Naive thymus-derived CD8-positive, alpha-beta T cell (primary cell): ENCODE measurements around the gene RFXANK. TPM values are rescaled to one million over a fixed set of nuclear protein-coding genes. Genes with fewer than 3 reads are reported as not detected.
A peak's percentile ranks its signal among the peaks of the same experiment; 100 is the strongest.

ENCODE experiments used
- ATAC-seq, 2 donors: fragments of 150-1000 bp; cut with Tn5 transposase in 1 of 2; sonication (Bioruptor Pico), chemical (Tn5 transposase) in 1 of 2; 1 replicate in 1 of 2; 2 replicates in 1 of 2; pipeline ENCODE4 v1.10.0; 2021; ENCODE audit warnings: mild to moderate bottlenecking in 2 of 2, moderate library complexity in 2 of 2
- POLR2A ChIA-PET: fragments of 350-600 bp; sonication (Branson Sonifier 250); formaldehyde crosslinking; loops from one replicate; lab custom pipeline; 2021; ENCODE audit warnings: antibody characterized with exemption; lab: Charles Lee
- DNase-seq, 10 donors: peaks; one replicate each; pipeline versions ENCODE4 v3.0.0 to v3.0.0-alpha.2; 2020 to 2022
- H3K27ac Mint-ChIP-seq, 10 donors: one replicate each; pipeline ENCODE4 v1.8.0; 2020 to 2022; ENCODE audit warnings: mild to moderate bottlenecking in 10 of 10, mixed read lengths in 10 of 10, moderate library complexity in 4 of 10, inconsistent platforms in 1 of 10
- H3K27me3 Mint-ChIP-seq, 5 donors: one replicate each; pipeline ENCODE4 v1.8.0; 2021 to 2022; ENCODE audit warnings: mixed read lengths in 5 of 5
- H3K36me3 Mint-ChIP-seq, 3 donors: one replicate each; pipeline ENCODE4 v1.8.0; 2020 to 2022; ENCODE audit warnings: mixed read lengths in 3 of 3, mild to moderate bottlenecking in 2 of 3, inconsistent platforms in 1 of 3
- H3K4me1 Mint-ChIP-seq, 4 donors: one replicate each; pipeline ENCODE4 v1.8.0; 2021 to 2022; ENCODE audit warnings: mixed read lengths in 4 of 4
- H3K4me3 Mint-ChIP-seq, 10 donors: one replicate each; pipeline ENCODE4 v1.8.0; 2020 to 2022; ENCODE audit warnings: mild to moderate bottlenecking in 10 of 10, mixed read lengths in 10 of 10, moderate library complexity in 6 of 10, inconsistent platforms in 1 of 10
- H3K9me3 Mint-ChIP-seq, 9 donors: one replicate each; pipeline ENCODE4 v1.8.0; 2020 to 2022; ENCODE audit warnings: mixed read lengths in 9 of 9, mild to moderate bottlenecking in 3 of 9, inconsistent platforms in 1 of 9, moderate library complexity in 1 of 9
- polyA plus RNA-seq, 3 donors: library from polyadenylated mRNA; unstranded; fragments of 300-500 nt; fragmentation: Illumina TruSeq; gene quantifications; one replicate each; pipeline ENCODE4 v1.2.3, GENCODE V29; 2021
- total RNA-seq, 8 experiments: library from RNA in 2 of 8; stranded (reverse) in 2 of 8; gene quantifications; one replicate each; pipeline ENCODE4 v1.2.3 and lab custom pipeline; 2021 to 2026

Gene RFXANK
- total and polyA plus RNA-seq, 5 experiments from 2014 or later = 72.9 to 101 (median 81.5) TPM

DNA sequence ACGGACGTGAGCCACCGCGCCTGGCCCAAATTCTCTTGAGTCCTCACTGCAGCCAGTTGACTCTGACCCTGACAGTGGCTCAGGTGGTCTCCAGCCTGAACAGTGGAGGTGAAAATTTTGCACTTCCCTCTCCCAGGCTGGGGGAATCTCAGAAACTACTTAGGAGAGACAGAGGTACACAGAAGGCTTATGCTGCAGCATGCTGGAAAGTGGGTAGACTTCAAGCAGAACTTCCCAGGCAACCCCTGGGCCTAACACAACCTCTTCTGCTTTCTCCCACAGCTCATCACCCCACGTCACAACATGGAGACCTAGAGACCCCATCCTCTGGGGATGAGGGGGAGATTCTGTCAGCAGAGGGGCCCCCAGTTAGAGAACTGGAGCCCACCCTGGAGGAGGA is 34.1 kb downstream of the RFXANK start:
- Mint-ChIP-seq H3K27ac (no peak overlapping the region), H3K9me3 (no peaks in the 10 kb centered on the region), H3K4me3 (no peak overlapping the region), H3K27me3 (peaks cover 2 to 27% (median 12%) of the 10 kb centered on the region in 5 donors), H3K36me3 (no peaks in the 10 kb centered on the region), H3K4me1 (peaks cover 3 to 11% (median 4%) of the 10 kb centered on the region in 4 donors)
- ATAC-seq = no peak
- no peak for DNase-seq
- POLR2A ChIA-PET = no interaction called here

DNA sequence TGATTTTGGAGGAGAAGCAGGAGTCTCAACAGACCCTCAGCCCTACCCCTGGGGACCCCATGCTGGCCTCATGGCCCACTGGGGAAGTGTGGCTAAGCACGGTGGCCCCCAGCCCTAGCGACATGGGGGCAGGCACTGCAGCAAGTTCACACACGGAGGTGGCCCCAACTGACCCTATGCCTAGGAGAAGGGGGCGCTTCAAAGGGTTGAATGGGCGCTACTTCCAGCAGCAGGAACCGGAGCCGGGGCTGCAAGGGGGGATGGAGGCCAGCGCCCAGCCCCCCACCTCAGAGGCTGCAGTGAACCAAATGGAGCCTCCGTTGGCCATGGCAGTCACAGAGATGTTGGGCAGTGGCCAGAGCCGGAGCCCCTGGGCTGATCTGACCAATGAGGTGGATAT is 34.6 kb downstream of the RFXANK start:
- Mint-ChIP-seq H3K4me1 (peaks cover 3 to 11% (median 4%) of the 10 kb centered on the region in 4 donors), H3K4me3 (no peak overlapping the region), H3K27me3 (peaks cover 2 to 27% (median 15%) of the 10 kb centered on the region in 5 donors), H3K36me3 (no peaks in the 10 kb centered on the region), H3K27ac (no peak overlapping the region), H3K9me3 (no peaks in the 10 kb centered on the region)
- DNase-seq (no peak), ATAC-seq (no peak)
- POLR2A ChIA-PET = no interaction called here

DNA sequence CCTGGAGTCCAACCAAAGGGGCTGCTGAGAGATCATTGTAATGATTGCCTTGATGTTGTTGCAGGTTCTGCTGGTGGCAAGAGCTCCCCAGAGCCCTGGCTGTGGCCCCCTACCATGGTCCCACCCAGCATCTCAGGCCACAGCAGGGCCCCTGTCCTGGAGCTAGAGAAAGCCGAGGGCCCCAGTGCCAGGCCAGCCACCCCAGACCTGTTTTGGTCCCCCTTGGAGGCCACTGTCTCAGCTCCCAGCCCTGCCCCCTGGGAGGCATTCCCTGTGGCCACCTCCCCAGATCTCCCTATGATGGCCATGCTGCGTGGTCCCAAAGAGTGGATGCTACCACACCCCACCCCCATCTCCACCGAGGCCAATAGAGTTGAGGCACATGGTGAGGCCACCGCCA is 35.2 kb downstream of the RFXANK start:
- POLR2A ChIA-PET = no interaction called here
- H3K36me3 Mint-ChIP-seq = no peaks in the 10 kb centered on the region
- DNase-seq = no peak
- no peak for ATAC-seq
- peaks cover 2 to 28% (median 18%) of the 10 kb centered on the region in 5 donors for H3K27me3 Mint-ChIP-seq
- H3K9me3 Mint-ChIP-seq = peaks cover 0 to 4% (median 0%) of the 10 kb centered on the region in 9 donors
- H3K4me1 Mint-ChIP-seq = peaks cover 3 to 11% (median 4%) of the 10 kb centered on the region in 4 donors
- H3K4me3 Mint-ChIP-seq = no peak overlapping the region
- no peak overlapping the region for H3K27ac Mint-ChIP-seq

DNA sequence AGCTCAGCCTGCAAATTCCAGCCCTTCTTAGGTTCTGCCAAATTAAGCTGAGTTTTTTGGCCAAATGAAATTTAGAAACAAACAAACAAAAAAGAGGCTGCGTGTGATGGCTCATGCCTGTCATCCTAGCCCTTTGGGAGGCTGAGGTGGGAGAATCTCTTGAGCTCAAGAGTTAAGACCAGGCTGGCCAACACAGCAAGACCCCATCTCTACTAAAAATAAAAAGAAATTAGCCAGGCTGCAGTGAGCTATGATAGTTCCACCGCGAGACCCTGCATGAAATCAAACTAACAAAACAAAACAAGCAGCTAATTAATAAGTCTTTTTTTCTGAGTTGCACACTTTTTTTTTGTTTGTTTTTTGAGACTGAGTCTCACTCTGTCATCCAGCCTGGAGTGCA is 37.6 kb downstream of the RFXANK start:
- Mint-ChIP-seq H3K27ac (peak overlapping the region in 1 of 10 donors; percentile 53), H3K4me3 (no peak overlapping the region), H3K27me3 (peaks cover 2 to 25% (median 18%) of the 10 kb centered on the region in 5 donors), H3K36me3 (peaks cover 0 to 7% (median 6%) of the 10 kb centered on the region in 3 donors), H3K4me1 (peaks cover 0 to 7% (median 4%) of the 10 kb centered on the region in 4 donors), H3K9me3 (peaks cover 0 to 21% (median 0%) of the 10 kb centered on the region in 9 donors)
- no peak for ATAC-seq
- POLR2A ChIA-PET = no interaction called here
- DNase-seq = no peak

DNA sequence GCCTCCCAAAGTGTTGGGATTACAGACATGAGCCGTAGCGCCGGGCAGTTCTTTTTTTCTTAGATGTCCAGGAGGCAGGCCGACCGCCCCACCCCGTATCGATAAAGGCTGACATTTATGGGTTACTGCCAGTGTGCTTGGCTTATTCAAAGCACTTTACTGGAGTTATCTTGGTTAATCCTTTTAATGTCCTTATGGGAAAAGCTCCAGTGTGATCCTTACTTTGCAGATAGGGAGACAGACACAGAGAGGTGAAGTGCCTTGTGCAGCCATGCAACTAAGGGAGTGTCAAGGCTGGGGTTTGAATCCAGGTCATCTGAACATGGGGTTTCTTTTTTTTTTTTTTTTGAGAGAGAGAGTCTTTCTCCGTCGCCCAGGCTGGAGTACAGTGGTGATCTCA is 38.9 kb downstream of the RFXANK start:
- H3K27me3 Mint-ChIP-seq = peaks cover 3 to 25% (median 16%) of the 10 kb centered on the region in 5 donors
- no peak overlapping the region for H3K4me3 Mint-ChIP-seq
- H3K36me3 Mint-ChIP-seq = peaks cover 0 to 9% (median 6%) of the 10 kb centered on the region in 3 donors
- no peak for DNase-seq
- no peak for ATAC-seq
- H3K9me3 Mint-ChIP-seq = peaks cover 0 to 30% (median 3%) of the 10 kb centered on the region in 9 donors
- H3K27ac Mint-ChIP-seq = no peak overlapping the region
- no peaks in the 10 kb centered on the region for H3K4me1 Mint-ChIP-seq
- POLR2A ChIA-PET = no interaction called here

DNA sequence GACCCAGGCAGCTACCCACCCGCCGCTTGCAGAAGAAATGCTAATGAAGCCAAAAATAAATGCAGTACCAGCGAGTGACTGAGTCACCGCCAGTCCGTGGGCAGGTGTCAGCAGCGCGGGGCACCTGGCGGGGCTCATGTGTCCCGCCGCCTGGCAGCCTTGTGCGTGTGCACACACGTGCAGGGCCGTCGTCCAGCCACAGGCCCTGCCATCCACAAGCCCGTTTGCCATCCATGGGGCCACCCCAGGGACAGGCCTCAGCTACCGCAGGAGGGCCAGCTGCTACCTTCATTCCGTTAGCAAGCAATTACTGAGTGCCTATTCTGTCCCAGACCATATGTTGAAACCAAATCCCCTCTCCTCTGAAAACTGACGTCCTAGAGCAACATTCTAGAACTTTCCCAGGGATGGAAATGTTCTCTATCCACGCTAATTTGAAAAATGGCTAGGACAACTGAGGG is 40.2 kb downstream of the RFXANK start:
- peaks cover 0 to 13% (median 6%) of the 10 kb centered on the region in 3 donors for H3K36me3 Mint-ChIP-seq
- ATAC-seq = no peak
- peaks cover 6 to 22% (median 18%) of the 10 kb centered on the region in 5 donors for H3K27me3 Mint-ChIP-seq
- H3K9me3 Mint-ChIP-seq = peaks cover 0 to 35% (median 7%) of the 10 kb centered on the region in 9 donors
- H3K4me3 Mint-ChIP-seq = no peak overlapping the region
- DNase-seq = no peak
- H3K27ac Mint-ChIP-seq = no peak overlapping the region
- POLR2A ChIA-PET = no interaction called here
- no peaks in the 10 kb centered on the region for H3K4me1 Mint-ChIP-seq

DNA sequence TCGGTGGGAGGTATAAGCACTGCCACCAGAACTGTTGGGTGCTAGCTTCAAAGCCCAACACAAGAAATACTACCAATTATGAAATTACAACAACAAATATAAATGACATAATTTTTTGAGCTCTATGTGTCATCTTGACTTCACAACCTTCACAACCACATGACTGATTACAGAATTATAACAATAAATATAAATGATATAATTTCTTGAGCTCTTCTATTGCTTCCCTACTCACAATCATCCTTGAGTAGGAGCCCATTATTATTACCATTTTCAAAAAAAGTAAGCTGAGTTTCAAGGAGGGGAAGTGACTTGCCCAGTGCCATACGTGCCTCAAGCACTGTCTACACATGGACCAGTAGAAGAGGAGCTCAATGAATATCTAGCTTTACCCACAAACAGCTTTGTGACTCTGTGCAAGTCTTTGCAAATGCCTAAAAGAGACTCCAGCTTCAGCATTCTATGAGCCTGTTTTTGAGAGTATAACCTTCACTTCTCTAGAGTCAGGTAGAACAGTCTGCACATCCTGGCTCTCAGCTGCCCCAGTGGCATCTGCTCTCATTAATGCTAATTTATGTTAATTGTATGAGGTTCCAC is 42.3 kb downstream of the RFXANK start:
- H3K9me3 Mint-ChIP-seq = peaks cover 0 to 36% (median 7%) of the 10 kb centered on the region in 9 donors
- no peaks in the 10 kb centered on the region for H3K4me1 Mint-ChIP-seq
- peaks cover 0 to 17% (median 6%) of the 10 kb centered on the region in 3 donors for H3K36me3 Mint-ChIP-seq
- ATAC-seq = no peak
- H3K4me3 Mint-ChIP-seq = no peak overlapping the region
- DNase-seq = no peak
- H3K27me3 Mint-ChIP-seq = peaks cover 6 to 25% (median 18%) of the 10 kb centered on the region in 5 donors
- no peak overlapping the region for H3K27ac Mint-ChIP-seq
- POLR2A ChIA-PET = no interaction called here

DNA sequence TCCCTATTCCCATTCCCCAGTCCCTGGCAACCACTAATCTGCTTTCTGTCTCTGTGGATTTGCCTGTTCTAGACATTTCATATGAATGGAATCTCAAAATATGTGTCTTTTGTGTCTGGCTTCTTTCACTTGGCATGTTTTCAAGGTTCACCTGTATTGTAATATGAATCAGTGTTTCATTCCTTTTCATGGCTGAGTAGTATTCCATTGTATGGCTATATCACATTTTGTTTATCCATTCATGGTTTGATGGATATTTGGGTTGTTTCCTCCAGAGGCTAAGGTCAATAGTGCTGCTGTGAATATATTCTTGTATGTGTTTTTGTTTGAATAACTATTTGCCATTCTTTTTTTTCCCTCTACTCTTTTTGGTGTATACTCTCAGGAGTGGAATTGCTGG is 44.1 kb downstream of the RFXANK start:
- H3K36me3 Mint-ChIP-seq = peaks cover 0 to 17% (median 6%) of the 10 kb centered on the region in 3 donors
- peaks cover 9 to 36% (median 25%) of the 10 kb centered on the region in 5 donors for H3K27me3 Mint-ChIP-seq
- H3K4me3 Mint-ChIP-seq = no peak overlapping the region
- H3K4me1 Mint-ChIP-seq = no peaks in the 10 kb centered on the region
- peaks cover 0 to 36% (median 7%) of the 10 kb centered on the region in 9 donors for H3K9me3 Mint-ChIP-seq
- ATAC-seq (no peak), DNase-seq (no peak)
- no peak overlapping the region for H3K27ac Mint-ChIP-seq
- POLR2A ChIA-PET = no interaction called here

DNA sequence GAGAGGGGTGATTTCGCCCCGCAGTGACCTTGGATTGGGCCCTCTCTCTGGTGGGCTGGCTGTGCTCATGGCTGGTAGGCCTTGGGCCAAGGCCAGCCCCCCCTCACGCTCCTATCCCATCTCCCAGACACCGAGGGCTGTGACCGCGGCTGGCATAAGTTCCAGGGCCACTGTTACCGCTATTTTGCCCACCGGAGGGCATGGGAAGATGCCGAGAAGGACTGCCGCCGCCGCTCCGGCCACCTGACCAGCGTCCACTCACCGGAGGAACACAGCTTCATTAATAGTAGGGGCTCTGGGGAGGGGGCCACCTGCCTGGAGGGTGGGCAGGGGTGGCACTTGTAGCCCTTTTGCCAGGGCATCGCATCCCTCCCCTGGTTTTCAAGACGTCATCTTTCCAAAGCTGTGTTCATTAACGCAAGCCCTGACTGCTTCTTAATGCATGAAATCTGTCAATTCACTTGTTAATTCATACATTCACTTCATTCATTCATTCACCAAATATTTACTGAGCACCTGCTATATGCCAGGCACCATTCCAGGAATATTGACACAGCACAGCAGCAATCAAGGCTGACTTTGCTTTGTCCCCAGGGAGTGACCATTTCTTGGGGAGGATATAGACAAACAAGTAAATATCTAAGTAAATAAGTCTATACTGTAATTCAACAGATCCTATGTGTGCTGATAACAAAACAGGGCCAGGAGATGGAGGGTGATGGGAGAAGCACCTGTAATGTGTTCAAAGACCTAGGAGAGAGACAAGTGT is 46.3 kb downstream of the RFXANK start:
- DNase-seq (no peak), ATAC-seq (no peak)
- POLR2A ChIA-PET = no interaction called here
- H3K27ac Mint-ChIP-seq = no peak overlapping the region
- H3K4me1 Mint-ChIP-seq = no peaks in the 10 kb centered on the region
- peaks cover 9 to 34% (median 22%) of the 10 kb centered on the region in 5 donors for H3K27me3 Mint-ChIP-seq
- peaks cover 0 to 16% (median 6%) of the 10 kb centered on the region in 3 donors for H3K36me3 Mint-ChIP-seq
- H3K4me3 Mint-ChIP-seq = no peak overlapping the region
- peaks cover 0 to 30% (median 7%) of the 10 kb centered on the region in 9 donors for H3K9me3 Mint-ChIP-seq

DNA sequence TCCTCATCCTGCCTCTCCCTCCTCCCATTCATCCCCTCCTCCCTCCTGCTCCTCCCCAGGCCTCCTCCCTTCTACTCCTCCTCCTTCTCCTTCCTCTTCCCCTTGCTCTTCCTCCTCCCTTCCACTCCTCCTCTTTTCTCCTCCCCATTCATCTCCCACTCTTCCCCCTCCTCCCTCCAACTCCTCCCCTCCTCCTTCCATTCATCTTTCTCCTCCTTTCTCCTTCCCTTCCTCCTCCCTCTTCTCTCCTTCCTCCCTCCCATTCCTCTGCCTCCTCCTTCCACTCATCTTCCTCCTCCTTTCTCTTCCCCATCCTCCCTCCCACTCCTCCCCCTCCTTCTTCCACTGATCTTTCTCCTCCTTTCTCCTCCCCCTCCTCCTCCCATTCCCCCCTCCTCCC is 47.6 kb downstream of the RFXANK start:
- H3K4me1 Mint-ChIP-seq = no peaks in the 10 kb centered on the region
- peaks cover 9 to 36% (median 22%) of the 10 kb centered on the region in 5 donors for H3K27me3 Mint-ChIP-seq
- H3K9me3 Mint-ChIP-seq = peaks cover 0 to 16% (median 7%) of the 10 kb centered on the region in 9 donors
- no peak overlapping the region for H3K4me3 Mint-ChIP-seq
- ATAC-seq (no peak), DNase-seq (no peak)
- peaks cover 0 to 10% (median 0%) of the 10 kb centered on the region in 3 donors for H3K36me3 Mint-ChIP-seq
- POLR2A ChIA-PET = no interaction called here
- no peak overlapping the region for H3K27ac Mint-ChIP-seq

DNA sequence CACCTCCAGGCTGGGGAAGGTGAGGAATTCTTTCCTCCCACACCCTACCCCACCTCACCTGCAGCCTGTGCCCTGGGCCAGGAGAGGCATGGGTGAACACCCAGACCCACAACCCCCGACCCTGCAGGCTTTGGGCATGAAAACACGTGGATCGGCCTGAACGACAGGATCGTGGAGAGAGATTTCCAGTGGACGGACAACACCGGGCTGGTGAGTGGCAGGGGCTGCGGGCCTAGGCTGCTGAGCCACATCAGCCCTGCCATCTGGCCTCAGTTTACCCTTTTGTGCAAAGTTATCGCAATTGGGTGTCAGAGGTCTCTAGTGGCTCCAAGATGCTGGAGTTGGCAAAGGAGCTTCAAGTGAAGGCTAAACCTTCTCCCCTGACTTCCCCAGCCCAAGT is 48.4 kb downstream of the RFXANK start:
- ATAC-seq (no peak), DNase-seq (no peak)
- H3K4me3 Mint-ChIP-seq = no peak overlapping the region
- H3K27ac Mint-ChIP-seq = no peak overlapping the region
- H3K36me3 Mint-ChIP-seq = peaks cover 0 to 10% (median 0%) of the 10 kb centered on the region in 3 donors
- peaks cover 9 to 36% (median 22%) of the 10 kb centered on the region in 5 donors for H3K27me3 Mint-ChIP-seq
- H3K4me1 Mint-ChIP-seq = no peaks in the 10 kb centered on the region
- POLR2A ChIA-PET = no interaction called here
- peaks cover 0 to 12% (median 7%) of the 10 kb centered on the region in 9 donors for H3K9me3 Mint-ChIP-seq

DNA sequence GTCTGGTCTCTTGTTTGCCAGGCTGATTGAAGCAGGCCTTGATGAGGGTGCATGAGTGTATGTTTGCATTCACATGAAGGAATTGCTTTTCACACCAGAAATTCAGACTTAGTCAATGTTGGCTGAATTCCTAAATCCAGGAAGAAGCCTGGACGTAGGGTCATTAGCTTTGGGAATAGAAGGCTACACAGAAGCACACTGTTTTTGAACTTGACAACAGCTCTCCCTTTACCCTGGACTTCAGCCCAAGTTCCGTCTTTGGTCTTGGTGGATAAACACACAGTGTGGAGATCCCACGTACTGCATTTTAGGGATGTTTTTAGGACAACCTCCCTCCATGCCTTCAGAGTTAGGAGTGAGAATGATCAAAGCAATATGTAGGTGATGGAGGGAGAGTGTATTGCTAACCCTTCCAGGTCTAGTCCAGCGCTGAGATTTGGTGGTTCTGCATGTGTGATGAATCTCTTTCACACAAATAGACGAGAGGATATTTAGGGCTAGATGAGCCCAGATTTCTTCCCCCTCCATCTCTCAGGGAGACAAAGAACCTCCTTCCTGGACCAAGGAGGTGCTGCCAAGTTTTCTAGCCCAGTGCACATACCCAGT is 58.2 kb downstream of the RFXANK start:
- POLR2A ChIA-PET = no interaction called here
- Mint-ChIP-seq H3K27me3 (peaks cover 24 to 51% (median 36%) of the 10 kb centered on the region in 5 donors), H3K27ac (peak overlapping the region in 1 of 10 donors; percentile 60), H3K4me3 (no peak overlapping the region), H3K4me1 (no peaks in the 10 kb centered on the region), H3K36me3 (no peaks in the 10 kb centered on the region), H3K9me3 (no peaks in the 10 kb centered on the region)
- ATAC-seq = no peak
- no peak for DNase-seq
